Muscle of arm (tissue), 12 donors: ENCODE data around the gene SLC9C2. TPM values are rescaled to one million over a fixed set of nuclear protein-coding genes. Genes with fewer than 3 reads are reported as not detected.
"Not testable (repeated sequence)": the region's sequence is repeated elsewhere in the genome, so short reads cannot be mapped to it uniquely, and the experiment has no call there.

Experiments used
- DNase-seq: peaks from one replicate; pipeline ENCODE4 v3.0.0-alpha.2; 2013
- polyA plus RNA-seq, 12 donors: library from polyadenylated mRNA; unstranded; fragments of 120-200 nt; gene quantifications; one replicate each; pipeline ENCODE4 v1.2.1, GENCODE V29; 2013; ENCODE audit not compliant: insufficient read length in 12 of 12

Gene SLC9C2
- polyA plus RNA-seq, 12 donors: 0.36 to 0.37 TPM; not detected in 10

DNA sequence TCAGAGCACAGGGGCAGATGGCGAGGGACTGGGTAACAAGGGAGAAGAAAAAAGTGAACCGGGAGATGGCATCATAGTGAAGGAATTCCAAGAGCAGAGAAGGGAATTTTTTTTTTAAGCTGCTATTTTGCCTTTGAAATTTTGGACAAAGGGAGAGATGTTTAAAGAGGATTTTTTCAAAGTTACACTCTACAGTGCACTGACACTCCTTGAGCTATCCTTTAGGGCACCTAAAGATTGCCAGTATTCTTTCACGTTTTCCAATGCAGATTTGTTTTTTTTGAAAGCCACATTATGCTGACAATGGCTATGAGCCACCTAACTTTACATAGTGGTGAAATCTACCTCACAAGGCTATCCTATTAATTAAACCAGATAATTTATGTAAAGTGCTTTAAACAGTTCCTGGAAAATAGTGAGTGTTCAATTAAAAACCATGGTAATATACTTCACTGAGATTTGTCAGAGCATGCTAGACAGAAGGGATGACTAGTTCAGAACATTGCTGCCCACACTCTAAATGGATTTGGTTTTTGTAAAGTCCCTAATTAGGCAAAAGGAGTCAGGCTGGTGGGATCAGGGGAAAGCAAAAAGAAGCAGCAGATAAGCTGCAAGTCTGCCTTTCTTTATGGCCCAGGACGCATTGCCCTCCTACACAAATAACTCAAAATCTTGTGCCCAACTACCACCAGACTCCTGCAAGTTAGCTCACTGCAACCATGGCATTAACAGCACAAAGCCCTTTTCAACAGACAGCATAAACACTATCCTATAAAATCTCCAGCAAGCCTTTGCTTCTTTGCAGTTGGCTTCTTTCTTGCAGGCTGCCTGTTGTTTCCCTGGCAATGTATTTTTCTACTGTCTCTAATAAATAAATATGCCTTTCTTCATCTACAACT is 71.8 kb downstream of the SLC9C2 start:
- DNase-seq: no peak

DNA sequence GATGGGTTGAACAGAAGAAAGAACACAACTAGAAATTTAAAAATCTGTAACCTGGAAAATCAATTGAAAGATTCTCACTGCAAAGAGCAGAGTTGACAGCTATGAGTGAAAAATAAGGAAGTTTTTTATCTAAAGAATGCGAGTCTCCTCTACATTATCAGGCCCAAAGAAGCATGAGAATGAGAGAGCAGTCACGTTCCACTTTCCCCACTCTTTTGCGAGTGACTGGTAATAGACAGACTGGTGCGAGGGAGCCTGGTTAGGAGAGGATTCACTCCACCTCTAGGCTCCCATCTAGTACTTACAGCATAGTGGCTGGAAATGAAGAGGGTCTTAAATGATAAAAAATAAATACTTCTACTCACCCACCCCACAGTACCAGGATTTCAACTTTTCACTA is 73.8 kb downstream of the SLC9C2 start:
- DNase-seq: no peak

DNA sequence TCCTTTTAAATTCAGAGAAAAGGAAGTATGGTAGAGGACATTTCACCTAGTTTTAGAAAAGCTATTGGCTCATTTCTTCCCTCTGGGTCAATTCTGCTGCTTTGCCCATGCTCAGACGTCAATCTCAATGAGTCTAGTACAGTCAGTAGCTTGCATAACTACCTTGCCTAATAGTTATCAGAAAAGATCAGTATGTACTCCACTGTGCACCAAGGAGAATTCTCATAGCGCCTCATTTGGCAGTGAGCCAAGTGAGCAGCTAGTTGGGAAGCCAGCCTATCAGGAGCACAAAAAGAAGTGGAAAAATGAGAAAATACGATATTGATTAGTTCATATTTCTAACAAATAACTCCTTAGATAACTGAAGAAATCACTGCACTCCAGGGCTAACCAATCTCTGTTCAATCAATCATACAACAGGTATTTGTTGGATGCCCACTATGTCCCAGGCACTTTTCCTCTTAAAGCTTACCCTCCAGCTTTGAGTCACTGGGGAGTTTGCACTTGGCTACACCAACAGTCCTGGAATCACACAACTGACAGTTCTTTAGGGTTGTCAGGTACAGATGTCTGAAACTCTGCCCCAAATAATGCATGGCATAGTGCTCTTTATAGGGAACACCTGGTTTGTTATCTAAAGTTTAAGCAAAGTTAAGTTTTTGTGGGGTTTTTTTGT is 75.6 kb downstream of the SLC9C2 start:
- no peak for DNase-seq

DNA sequence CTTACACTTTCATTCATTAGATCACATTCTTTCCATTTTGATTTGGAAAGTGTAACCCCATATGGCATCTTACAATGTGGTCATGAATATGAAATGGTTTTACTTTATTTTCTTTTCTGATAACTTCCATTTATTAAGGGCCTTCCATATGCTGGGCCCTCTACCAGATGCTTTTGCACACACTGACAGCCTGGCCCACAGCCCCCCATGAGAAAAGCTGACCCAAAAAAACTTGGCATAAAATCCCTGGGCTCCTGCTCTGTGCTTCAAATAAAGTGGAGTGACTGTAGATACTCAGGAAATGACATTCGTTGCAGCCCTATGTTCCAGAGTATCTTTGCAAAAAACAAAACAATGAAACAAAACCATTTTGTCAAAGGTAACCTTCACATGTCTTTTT is 76.9 kb downstream of the SLC9C2 start:
- no peak for DNase-seq

GRCh38 chr1:173523329-173523728 is 79.5 kb downstream of the SLC9C2 start:
- no peak for DNase-seq

- DNase-seq: no peak
Measured at GRCh38 chr1:173520799-173521198, 82.1 kb downstream of the SLC9C2 start.

DNA sequence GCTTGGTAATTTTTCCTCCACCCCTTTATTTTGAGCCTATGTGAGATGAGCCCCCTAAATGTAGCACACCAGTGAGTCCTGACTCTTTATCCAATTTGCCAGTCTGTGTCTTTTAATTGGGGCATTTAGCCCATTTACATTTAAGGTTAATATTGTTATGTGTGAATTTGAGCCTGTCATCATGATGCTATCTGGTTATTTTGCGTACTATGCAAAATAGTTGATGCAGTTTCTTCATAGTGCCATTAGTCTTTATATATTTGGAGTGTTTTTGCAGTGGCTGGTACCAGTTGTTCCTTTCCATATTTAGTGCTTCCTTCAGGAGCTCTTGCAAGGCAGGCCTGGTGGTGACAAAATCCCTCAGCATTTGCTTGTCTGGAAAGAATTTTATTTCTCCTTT is 88.4 kb downstream of the SLC9C2 start:
- DNase-seq: not testable (repeated sequence)

DNA sequence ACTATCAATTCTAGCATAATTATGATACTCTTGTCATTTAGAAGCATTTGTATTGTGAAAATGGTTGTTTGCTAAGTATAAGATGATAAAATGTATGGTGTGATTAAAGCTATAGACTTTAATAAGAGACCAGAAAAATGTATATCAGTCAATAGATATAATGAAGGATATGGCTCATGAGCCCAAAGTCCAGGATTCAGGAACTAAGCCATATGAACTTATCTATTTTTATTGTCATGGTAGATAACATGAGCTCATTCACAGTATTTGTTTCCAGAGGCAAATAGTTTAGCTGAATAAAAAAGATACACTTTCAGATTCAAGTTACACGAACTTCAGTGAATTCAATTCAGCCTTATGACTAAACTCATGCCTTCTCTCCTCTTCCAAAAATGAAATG is 93.1 kb downstream of the SLC9C2 start:
- no peak for DNase-seq

GRCh38 chr1:173508541-173508940 is 94.3 kb downstream of the SLC9C2 start:
- DNase-seq: no peak

DNA sequence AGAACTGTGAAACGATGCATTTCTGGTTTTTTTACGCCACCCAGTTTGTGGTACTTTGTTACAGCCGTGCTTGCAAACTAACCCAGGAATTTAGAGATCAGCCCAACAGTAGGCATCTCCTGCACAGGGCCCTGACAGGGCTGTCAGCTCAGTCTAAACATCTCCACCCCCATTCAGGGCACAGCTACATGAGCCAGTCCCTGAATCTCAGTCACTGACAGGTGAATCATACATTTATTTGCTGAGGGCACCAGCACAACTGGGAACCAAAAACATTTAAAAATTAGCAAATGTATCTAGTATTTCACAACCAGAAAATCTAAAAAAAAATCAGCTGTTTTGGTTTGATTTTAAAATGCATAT is 95.0 kb downstream of the SLC9C2 start:
- no peak for DNase-seq

GRCh38 chr1:173507205-173507846 is 95.5 kb downstream of the SLC9C2 start:
- DNase-seq: no peak

DNA sequence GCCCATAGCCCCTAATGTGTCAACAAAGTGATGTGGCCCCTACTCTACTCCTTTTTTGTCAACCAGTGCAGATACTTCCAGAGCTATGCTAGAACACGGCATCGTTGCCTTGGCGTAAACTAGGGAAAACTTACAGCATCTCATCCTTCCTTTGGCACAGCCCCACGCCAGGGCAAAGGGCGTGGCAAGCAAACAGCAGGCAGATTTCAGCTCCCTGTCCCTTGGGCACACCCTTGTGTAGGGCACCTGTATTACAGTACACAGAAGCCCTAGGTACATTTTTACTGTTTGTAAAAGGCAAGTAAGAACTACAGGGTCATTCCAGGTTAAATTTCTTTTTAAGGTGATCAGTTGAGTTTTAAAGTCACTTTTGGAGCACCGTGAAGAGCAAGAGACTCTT is 96.4 kb downstream of the SLC9C2 start:
- no peak for DNase-seq

DNA sequence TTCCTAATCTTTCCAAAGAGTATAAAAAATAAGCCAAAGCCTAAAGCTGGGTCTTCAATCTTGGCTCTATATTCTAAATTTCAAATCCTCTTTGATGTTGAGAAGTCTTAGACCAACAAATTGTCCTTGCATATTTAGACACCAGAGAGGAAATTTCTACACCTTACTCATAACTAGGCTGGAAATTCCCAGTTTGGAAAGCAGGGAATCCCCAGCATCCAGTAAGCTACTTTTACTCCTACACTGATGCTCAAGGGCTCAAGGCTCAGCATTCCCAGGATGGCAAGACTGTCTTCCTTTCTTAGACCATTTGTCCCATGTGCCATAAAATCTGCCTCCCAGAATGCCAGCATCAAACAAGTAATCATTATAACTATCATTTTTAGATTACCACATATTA is 97.5 kb downstream of the SLC9C2 start:
- DNase-seq: no peak

GRCh38 chr1:173504268-173504667 is 98.6 kb downstream of the SLC9C2 start:
- DNase-seq: no peak

DNA sequence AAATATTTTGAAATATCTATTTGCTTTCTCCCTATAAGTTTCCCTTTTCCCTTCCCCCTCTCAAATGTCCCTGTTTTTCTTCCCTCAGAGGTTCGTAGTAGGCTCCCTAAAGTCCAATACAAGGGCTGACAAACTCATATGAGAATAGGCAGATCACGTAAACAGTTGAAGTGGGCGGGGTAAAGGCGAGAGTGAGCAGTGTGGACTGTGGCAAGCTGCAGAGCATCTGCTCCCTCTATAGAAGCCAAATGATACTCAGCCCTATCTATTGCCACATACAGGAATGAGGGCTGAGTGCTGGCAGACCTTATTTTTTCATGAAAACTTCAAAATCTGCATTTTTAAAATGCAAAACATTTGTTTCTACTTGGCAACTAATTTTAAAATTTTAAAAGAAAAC is 99.5 kb downstream of the SLC9C2 start:
- DNase-seq: no peak

- no peak for DNase-seq
Measured at GRCh38 chr1:173502104-173502503, 100.8 kb downstream of the SLC9C2 start.

- no peak for DNase-seq
Measured at GRCh38 chr1:173499729-173500128, 103.1 kb downstream of the SLC9C2 start.

DNA sequence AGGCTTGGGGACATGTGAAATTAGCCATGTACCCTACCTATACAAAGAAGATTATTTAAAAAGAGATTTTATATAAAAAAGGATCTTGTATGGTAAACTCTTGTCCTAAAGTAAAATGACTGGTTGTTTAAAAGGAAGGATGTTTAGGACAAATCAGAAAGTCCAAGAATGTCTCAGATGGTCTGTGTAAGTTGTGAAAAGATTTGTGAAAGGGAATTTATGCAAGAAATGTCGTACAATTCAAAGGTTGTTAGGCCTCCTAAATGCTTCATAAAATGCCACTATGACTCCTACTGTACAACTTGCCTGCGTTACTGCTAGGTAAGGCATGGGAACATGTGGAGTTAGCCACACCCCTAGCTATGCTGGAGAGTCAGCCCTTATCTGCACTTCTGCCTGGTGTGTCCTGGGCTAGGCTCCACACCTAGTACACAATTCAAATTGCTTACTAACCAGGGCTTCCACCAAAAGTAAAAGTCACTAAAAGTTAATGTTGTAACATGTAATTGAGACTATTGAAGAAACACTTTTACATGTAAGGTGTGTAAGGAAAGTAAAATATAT is 106.0 kb downstream of the SLC9C2 start:
- DNase-seq: no peak

GRCh38 chr1:173495609-173496267 is 107.1 kb downstream of the SLC9C2 start:
- no peak for DNase-seq

GRCh38 chr1:173493125-173493524 is 109.7 kb downstream of the SLC9C2 start:
- not testable (repeated sequence) for DNase-seq

DNA sequence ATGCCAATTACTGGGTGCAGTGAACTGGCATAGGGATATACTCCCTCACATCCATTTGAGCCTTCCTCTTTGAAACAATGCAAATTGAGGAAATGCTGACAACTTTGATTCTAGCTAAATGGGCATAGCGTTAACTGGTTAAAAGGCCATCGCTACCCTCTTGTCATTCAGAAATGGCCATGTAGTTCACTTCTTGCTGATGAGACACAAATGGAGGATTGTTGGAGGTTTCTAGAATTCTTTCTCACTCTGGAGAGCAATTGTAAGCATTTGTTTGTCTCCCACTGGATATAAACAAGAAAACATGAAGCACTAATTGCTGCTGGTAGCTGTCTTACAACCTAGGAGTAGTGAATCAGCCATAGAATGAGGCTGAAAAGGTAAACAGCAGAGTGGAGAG is 111.4 kb downstream of the SLC9C2 start:
- DNase-seq: no peak

- no peak for DNase-seq
Measured at GRCh38 chr1:173489929-173490328, 112.9 kb downstream of the SLC9C2 start.
